HG02840 (cell line): ENCODE results near the gene TMPRSS7.
"Not testable (repeated sequence)": the region's sequence is repeated elsewhere in the genome, so short reads cannot be mapped to it uniquely, and the experiment has no call there.

Experiments used
- ATAC-seq: cut with Tn5 transposase; IDR thresholded peaks from one replicate; pipeline ENCODE4 v1.9.1; 2021; ENCODE audit warnings: mild to moderate bottlenecking, moderate library complexity, moderate number of reproducible peaks; ENCODE audit not compliant: unreplicated experiment, low FRiP score

Gene TMPRSS7

GRCh38 chr3:112012205-112012992, 22.1 kb upstream of the TMPRSS7 start:
- ATAC-seq, result no peak

GRCh38 chr3:112013058-112013783, 21.3 kb upstream of the TMPRSS7 start:
- peak; percentile 66 for ATAC-seq

- ATAC-seq, result peak; percentile 25
These were observed 20.8 kb upstream of the TMPRSS7 start for GRCh38 chr3:112013784-112014143.

- no peak for ATAC-seq
These were observed 17.4 kb upstream of the TMPRSS7 start for GRCh38 chr3:112017091-112017490.

- ATAC-seq, result no peak
These were observed 15.8 kb upstream of the TMPRSS7 start for GRCh38 chr3:112018712-112019111.

GRCh38 chr3:112019716-112020115, 14.8 kb upstream of the TMPRSS7 start:
- ATAC-seq, result no peak

- ATAC-seq, result no peak
These were observed 13.9 kb upstream of the TMPRSS7 start for GRCh38 chr3:112020674-112021085.

GRCh38 chr3:112027142-112027541, 7.4 kb upstream of the TMPRSS7 start:
- ATAC-seq, result no peak

- no peak for ATAC-seq
These were observed 6.7 kb upstream of the TMPRSS7 start for GRCh38 chr3:112027826-112028225.

- ATAC-seq, result no peak
These were observed 3.6 kb upstream of the TMPRSS7 start for GRCh38 chr3:112030901-112031300.

- ATAC-seq, result no peak
These were observed 2.3 kb upstream of the TMPRSS7 start for GRCh38 chr3:112032098-112032731.

GRCh38 chr3:112035241-112035640, 705 bp downstream of the TMPRSS7 start:
- no peak for ATAC-seq

GRCh38 chr3:112037194-112037593, 2.7 kb downstream of the TMPRSS7 start:
- not testable (repeated sequence) for ATAC-seq

- ATAC-seq, result no peak
These were observed 4.3 kb downstream of the TMPRSS7 start for GRCh38 chr3:112038863-112039262.

GRCh38 chr3:112041321-112041720, 6.8 kb downstream of the TMPRSS7 start:
- no peak for ATAC-seq

- no peak for ATAC-seq
These were observed 8.3 kb downstream of the TMPRSS7 start for GRCh38 chr3:112042842-112043280.

- ATAC-seq, result peak; percentile 90
These were observed 9.2 kb downstream of the TMPRSS7 start for GRCh38 chr3:112043621-112044201.

GRCh38 chr3:112046599-112046998, 12.1 kb downstream of the TMPRSS7 start:
- no peak for ATAC-seq

GRCh38 chr3:112047264-112047663, 12.7 kb downstream of the TMPRSS7 start:
- no peak for ATAC-seq

- ATAC-seq, result no peak
These were observed 14.4 kb downstream of the TMPRSS7 start for GRCh38 chr3:112048911-112049310.

GRCh38 chr3:112053229-112053628, 18.7 kb downstream of the TMPRSS7 start:
- ATAC-seq, result no peak
